GM18517 (cell line): ENCODE measurements around the gene PPP2R2C.

Experiments used
- ATAC-seq: cut with Tn5 transposase; IDR thresholded peaks from one replicate; pipeline ENCODE4 v1.9.1; 2021; ENCODE audit warnings: mild to moderate bottlenecking, moderate library complexity; ENCODE audit not compliant: unreplicated experiment

PPP2R2C gene

DNA sequence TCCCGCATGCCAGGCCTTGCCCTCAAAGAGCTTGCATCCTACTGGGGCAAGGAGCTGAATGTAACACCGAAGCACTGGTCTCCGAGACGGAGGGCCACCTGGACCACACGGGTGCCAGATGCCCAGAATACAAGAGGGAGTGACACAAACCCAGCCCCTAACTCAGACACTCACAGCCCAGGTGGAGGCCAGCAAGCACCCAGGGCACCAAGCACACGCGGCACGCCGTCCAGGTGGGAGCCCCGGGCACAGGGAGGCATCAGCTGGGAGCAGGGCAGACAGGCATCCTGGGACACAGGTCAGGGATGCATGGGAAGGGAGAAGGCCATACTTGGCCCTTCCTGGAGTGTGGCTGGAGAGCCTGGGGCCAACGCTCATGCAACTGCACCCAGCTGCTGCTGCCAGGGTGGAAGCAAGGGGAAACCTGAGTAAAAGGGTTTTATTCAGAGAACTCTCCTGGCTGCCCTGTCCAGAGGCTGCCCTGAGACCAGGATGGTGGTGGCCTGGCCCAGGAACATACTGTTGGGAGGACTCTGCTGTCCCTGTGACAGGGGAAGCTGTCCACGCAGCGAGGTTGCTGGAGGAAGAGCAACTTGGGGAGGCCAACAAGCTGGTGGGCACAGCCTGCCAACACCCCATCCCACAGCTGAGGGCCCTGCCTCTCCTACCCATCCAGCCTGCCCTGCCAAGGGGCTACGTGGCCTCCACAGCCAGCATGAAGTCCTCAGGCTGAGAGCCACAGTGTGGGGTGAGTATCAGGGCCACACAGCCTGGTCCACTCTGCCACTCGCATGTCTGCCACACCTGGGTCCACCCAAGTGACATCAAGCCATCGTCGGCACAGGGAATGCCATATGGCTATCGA, 22.2 kb upstream of the PPP2R2C start:
- no peak for ATAC-seq

DNA sequence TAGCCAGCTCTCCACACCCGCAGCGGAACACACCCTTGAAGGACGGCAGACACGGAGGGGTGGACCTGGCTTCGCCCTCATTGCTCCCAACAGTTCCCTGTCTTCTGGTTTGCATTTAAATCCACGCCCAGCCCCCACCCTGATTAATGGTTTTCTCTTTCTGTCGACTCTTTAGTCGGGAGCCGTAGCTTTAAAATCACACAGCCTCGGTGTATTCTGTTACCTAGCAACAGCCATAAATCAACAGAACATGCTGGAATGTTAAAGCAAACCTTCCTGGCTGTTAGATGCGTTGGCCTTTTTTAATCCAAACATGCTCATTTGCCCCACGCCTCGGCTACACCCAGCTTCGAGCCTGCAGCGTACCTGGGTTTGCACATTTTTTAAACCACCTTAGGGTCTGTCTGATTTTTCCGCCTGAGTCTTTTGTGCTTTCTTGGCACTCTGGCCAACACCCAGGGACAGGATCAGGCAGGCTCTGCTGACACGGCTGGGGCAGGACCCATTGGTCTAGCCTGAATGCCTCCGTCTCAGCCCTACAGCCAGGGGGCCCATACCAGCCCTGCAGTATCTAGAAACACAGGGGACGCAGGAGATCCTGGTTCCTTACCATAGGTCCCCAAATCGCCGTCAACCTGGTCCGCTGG, 21.4 kb upstream of the PPP2R2C start:
- no peak for ATAC-seq

DNA sequence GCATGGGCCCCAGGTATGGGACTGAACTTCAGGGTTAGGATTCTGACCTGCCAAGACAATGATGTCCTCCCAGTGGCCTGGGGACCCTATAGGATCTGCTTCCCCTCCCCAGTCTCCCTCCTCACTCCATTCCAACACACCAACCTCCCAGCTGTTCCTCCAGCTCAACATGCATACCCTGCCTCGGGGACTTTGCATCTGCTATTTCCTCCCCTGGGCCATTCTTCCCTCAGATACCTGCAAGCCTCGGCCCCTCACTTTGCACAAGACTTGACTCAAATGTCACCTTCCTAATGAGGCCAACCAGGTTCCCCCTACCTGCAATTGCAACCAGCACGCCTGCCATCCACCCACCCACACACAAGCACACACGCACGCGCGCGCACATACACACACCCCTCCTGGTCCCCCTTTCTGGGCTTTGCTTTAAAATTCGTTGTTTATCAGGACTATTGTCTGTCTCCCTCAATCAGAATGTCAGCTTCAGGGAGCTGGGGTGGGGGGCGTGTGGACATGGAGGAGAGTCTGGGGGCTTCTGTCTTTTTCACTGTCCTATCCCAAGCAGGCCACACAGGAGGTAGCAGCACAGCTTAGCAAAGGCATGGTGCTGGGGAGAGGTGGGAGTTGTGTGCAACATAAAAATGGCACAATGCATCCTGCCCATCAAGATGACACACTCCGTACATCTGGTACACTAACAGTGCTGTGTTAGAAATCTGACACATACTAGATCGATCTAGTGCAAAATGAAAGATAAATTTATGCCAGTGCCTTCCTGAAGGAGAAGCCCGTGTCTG, 20.6 kb upstream of the PPP2R2C start:
- ATAC-seq, result no peak

DNA sequence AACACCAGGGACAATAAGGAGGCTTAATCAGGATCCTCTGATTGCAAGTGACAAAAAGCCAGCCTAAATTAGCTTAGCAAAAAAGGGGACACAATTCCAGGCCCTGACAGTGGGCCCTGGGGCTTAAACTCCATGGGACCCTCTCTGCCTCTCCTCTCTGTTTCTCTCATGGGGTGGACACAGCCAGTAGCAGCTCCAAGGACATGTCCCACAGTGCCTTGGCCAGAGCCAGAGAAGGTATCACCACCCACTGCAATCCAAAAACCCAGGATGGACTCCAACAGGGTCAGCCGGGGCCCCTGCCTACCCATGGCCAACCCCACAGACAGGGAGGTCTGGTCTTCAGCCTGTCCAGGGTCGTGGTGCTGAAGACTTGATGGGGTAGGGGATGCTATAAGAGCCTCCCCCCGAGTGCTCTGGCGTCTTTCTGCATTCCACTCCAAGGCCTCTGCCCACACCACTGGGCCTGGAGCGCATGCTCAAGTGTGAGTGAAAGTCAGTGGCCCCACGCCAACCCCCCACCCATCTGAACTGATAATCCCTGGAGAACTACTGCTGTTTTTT, 19.7 kb upstream of the PPP2R2C start:
- no peak for ATAC-seq

DNA sequence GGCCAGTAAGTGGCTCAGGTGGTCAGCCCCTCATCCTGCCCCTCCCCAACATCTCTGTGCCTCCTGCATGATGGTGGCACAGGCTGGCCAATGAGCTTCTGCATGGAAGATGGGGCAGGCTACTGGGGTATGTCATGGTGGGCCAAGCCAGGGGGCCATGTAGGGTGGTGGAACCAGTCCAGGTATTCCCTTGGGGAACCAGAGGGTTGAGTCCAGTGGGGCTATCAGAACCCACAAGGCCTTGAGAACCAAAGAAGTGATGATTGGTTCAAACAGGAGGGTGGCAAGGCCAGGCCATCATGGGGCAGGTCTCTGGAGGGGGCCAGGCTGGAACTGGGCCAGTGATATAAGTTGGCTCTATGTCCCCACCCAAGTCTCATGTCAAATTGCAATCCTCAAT, 18.8 kb upstream of the PPP2R2C start:
- ATAC-seq, result no peak

DNA sequence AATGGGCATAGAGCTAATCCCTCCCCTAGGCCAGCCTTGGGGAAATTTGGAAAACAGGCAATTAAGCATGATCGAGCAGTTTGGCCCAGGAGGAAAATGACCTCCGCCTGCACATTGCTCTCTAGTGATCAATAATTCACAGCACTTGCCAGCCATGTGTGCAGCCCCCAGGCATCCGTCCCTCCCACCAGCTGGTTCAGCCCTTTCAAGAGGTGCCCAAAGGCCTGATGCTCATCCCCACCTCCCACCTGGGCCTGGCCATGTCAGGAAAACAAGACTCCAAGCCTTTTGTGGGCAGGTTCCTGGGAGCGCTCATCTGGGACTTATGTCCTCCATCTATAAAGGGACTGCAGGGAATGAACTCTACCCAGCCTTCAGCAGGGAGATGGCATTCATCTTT, 17.5 kb upstream of the PPP2R2C start:
- ATAC-seq, result no peak

DNA sequence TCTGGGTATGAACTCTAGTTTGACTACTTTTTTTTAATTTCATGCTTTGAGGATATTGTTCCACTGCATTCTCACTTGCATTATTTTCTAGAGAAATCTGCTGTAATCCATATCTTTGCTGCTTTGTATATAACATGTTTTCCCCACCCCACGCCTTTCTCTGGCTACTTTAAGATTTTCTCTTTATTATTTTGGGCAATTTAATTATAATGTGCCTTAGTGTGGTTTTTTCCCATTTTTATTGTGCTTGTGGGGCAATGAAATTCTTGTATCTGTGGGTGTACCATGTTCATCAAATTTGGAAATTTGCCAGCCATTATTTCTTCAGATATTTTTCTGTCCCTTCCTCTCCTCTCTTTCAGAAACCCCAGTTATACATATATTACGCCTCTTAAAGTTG, 15.1 kb upstream of the PPP2R2C start:
- ATAC-seq, result no peak

DNA sequence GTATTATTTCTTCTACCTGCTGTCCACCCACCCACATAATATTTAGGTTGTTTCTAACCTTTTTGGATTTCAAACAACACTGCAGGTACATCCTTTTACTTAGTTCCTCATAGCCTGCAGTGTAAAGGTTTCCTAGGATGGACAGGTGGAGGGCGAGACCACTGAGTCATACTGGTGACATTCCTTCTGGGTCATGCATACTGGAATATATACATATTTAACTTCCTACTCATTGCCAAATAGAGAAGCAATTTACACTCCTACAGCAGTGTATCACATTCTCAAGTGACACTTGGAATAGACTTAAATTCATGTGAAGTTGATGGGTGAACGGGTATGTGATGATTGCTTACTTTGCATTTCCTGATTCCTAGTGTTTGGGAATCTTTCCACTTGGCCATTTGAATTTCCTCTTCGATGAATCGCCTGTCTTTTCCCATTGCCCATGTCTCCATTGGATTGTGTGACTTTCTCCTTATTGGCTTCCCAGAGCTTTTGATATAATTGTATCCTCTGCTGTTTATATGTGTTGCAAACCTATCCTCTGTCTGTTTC, 8.2 kb upstream of the PPP2R2C start:
- no peak for ATAC-seq

DNA sequence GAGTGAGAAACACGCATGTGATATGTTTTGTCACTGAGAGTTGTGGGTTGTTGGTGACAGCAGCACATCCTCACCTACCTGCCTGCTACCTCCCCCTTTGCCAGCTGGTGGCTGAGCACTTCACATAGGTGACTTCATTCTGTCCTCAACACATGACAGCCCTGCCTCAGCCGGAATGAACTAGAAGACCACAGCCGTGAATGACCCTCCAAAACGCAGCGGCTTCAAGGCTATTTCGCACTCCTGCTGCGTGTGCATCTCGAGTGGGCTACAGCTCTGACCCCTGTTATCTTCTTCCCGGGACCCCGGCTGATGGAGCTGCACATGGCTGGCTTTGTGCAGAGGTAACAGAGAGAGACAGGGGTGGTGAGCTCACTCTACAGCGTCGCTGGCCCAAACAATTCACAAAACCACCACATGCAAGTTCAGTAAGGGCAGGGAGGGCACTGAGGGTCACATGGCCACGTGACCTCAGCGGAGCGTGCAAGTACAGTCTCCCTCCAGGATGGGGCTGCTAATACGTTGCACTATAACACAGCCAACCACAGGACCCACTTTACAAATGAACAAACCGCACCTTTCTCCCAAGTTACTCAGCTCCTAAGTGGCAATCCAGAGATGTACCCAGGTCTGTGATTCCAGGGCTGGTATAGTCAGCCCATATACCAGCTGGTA, 6.3 kb upstream of the PPP2R2C start:
- ATAC-seq, result no peak

DNA sequence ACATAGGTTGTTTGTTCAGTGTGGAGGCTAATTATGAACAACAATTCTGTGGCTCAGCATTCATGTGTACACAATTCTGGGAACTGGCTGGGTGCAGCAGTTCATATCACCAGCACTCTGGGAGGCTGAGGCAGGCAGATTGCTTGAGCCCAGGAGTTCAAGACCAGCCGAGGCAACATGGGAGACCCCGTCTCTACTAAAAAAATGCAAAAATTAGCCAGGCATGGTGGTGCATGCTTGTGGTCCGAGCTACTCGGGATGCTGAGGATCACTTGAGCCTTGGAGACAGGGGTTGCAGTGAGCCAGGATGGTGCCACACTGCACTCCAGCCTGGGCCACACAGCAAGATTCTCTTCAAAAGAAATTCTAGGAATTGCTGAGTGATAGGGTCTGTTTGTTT, 4.5 kb upstream of the PPP2R2C start:
- no peak for ATAC-seq

DNA sequence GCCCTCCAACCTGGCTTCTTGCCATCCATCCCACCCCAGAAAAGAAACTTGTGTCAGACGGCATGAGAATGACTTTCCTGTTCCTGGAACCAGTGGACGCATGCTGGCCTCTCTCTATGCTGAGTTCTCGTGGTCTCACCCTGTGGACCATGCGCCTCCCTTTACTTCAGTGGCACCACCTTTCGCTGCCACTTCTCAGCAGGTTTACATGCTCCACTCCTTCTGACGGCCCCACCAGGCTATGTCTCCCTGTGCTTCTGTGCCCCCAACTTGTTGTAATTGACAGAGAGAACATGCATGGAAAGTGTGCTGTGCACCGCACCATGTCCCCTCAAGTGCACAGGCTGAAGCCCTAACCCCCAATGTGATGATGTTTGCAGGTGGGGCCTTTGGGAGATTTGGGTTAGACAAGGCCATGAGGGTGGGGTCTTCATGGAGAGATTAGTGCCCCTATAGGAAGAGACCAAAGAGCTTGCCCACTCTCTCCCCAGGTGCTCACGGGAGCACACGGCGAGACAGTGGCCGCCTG, 3.1 kb upstream of the PPP2R2C start:
- ATAC-seq, result no peak

DNA sequence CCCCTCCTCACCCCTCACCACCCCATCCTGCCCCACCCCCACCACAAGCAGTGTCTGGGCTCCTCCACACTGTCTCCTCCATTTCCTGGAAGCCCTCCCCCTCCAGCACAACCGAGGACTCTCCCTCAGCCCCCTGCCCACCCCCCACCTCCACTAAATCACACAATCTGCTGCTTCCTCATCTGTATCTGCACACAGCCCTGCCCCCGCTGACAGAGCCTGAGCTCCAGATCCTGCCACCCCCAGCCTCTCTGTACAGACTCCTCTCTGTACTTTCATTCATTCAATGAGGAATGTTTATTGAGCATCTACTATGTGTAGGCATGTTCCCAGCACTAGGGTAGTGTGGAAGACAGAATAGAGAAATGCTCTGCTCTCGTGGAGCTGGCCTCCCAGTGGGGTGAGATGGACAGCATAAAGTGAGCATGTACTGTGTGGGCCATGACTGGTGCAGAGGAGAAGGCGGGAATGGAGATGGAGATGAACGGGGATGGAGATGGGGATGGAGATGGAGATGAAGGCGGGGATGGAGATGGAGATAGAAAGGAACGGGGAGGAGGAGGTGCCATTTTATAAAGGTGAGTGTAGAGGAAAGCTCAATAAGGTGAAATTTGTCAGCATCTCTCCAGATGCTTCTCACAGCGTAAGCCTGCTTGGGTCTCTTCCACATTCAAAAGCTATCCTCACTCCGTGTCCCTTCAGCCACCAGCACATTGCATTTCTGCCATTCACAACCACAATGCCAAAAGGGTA, 2.5 kb upstream of the PPP2R2C start:
- no peak for ATAC-seq

DNA sequence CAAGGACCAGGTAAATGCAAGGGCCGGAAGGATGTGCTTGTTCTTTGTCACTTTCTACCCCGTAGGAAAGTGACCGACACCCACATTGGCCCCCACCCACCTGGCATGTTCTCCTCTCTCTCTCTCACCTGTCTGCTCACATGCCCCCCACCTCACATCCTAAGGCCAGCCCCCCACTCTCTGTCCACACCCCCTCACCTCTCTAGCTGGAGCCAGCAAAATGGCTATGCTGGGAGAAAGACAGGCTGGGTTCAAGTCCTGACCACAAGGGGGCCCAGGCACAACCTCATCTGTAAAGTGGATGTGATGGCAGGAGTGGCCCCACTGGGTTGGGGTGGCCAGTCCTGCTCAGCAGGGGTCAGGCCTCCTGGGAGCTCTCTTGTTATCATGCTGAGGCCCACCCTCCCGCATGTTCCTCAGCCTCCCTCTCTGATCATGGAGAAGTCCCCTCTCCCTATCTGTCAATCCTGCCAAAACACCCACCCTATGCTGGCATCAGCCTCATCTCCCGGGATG, 1.7 kb upstream of the PPP2R2C start:
- ATAC-seq, result no peak

DNA sequence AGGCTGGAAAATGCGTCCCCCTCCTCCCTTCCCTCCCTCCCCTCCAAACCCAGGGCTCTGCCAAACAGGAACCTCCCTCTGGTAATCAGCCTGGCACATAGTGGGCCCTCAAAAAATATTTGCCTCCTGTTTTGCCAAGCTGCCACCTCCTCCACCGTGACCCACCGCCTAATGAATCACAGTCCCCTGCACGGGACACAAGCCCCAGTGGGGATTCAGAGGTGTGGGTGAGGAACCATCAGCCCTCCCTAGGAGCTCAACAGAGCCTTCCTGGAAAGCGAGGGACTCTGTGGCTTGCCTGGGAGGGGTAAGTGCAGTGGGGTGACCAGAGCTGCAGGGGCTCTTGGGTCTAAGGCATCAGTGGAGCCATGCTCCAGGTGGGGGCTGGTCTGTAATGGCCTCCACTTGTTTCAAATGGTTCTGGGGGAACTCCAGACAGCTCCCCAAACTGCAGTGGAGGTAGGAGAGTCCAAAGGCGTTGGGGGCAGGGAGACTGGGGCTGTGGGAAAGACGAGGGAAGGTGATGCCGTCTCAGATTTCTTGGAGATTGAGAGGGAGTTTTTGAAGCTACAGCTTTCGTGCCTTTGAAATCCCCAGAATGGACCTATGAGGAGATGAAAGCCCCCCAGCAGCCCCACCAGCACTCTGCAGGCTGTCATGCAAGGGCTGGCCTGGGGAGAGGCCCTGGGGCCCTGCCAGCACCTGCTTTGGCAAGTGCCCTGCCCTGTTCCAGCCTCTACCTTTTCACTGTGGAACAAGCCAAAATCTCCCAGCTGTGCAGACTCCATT, 1.0 kb upstream of the PPP2R2C start:
- ATAC-seq, result no peak

DNA sequence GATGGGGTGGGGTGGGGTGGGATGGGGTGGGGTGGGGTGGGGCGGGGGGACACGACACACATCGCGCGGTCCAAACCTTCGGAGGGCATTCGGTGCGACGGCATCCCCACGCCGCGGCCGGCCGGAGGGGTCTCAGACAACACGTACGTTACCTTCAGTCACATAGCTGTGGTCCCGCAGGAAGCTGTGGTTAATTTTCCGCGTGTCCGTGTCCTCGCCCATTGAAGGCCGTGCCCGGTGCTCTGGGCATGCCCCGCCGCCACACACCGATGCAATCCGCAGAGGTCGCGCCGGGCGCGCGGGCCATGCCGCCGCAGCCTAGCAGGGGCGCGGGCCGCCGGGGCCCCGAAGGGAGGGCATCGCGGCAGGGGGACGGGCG, 417 bp downstream of the PPP2R2C start:
- no peak for ATAC-seq

DNA sequence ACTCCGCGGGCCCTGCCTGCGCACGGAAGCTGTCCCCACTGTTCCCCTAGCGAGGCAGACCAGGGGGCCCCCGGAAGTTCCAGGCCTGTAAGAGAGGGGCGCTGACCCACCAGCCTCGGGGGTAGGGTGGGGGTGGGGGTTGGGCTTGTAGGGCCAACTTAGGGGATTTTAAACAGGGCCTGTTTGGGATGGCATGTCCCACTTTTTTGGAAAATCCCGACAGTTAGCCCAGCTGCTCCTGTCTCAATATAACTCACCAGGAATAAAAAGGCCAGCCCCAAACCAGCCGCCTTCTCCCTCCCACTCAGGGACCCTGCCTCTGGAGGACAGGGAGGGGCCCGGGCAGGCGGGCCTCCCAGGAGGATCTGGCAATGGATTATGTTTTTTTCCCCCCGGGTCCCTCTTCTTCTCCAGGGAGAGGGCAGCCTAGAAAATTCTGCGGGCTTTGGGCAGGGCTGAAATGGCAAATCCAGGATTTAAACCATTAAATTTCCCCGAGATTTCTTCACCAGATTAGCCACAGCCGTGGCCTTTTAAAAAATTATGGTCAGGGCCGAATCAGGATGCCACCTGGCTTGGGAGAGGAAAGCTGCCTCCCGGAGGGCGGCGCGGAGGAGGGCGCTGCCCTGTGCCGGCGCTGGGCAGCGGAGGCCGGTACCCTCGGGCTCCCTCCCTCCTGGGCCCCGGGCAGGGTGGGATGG, 957 bp downstream of the PPP2R2C start:
- no peak for ATAC-seq

DNA sequence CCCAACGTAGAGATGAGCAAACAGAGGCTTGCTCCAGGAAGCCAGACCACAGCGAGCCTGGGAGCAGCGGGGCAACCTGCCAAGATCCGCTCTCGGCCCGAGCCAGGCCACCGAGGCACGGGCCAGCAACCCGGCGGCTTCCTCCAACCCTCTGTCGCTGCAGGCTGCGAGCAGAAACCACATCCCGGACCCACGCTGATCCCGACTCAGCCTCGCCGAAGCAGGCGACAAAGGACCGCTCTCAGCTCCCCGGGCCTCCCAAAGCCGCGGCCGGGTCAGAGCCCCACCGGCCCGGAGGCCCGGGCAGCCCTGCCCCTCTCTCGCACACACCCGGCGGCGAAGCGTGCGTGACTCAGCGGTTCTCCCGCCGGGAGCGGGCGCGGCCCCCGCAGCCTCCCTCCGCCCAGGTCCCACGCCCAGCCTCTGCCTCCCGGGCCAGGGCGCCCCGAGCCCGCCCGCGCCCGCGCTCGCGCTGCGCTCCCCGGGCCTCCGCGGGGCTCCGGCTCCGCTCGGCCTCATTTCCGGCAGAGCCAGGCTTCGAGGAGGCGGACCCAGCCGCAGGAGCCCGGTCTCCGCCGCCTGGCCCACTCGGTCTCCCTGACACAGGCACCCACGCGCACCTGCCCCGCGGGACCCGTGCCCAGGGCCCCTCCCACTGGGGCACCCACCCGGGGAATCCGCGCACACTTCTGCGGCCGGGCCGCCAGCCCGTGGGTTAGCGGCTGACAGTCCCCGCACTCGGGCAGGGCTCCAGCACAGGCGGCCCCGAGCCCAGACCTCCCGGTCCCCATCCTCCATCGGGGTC, 1.7 kb downstream of the PPP2R2C start:
- ATAC-seq, result no peak
